ENCODE results near the gene TGFBRAP1.

Gene TGFBRAP1

GRCh38 chr2:105239924-105240323, 89.6 kb downstream of the TGFBRAP1 start:
- Histone ChIP-seq H3K9me3 (ENCODE audit: control insufficient read depth, low read length) (no peaks in the 10 kb centered on the region), H2BK15ac (ENCODE audit: low read depth, poor library complexity, severe bottlenecking) (no peak overlapping the region)
- WGBS, result 50% methylated on average over 1 of the region's 2 CpGs

GRCh38 chr2:105238664-105239240, 90.8 kb downstream of the TGFBRAP1 start:
- Histone ChIP-seq H2AK5ac (ENCODE audit: low read length, severe bottlenecking) (peak overlapping the region; percentile 50), H4K8ac (ENCODE audit: low read length) (no peak overlapping the region), H3K4me1 (ENCODE audit: control insufficient read depth, insufficient read depth, low read depth, low read length) (peaks cover 16% of the 10 kb centered on the region), H3K9me3 (ENCODE audit: control insufficient read depth, low read length) (no peaks in the 10 kb centered on the region), H2BK5ac (ENCODE audit: low read depth, low read length, poor library complexity, severe bottlenecking) (peak overlapping the region; percentile 63), H3K14ac (ENCODE audit: low read length in 2 of 2) (no peak overlapping the region), H2BK120ac (ENCODE audit: low read depth, low read length) (no peak overlapping the region), H2AFZ (ENCODE audit: low read depth, low read length) (no peak overlapping the region), H3K79me1 (replicated peaks; ENCODE audit: low read length, poor library complexity, severe bottlenecking) (no peaks in the 10 kb centered on the region), H3K23ac (ENCODE audit: low read length in 2 of 2) (no peak overlapping the region), H2BK15ac (ENCODE audit: low read depth, poor library complexity, severe bottlenecking) (no peak overlapping the region), H3K4me2 (ENCODE audit: low read length, poor library complexity, severe bottlenecking) (no peak overlapping the region), H4K91ac (ENCODE audit: low read length) (no peak overlapping the region), H3K9ac (ENCODE audit: low read length) (no peak overlapping the region), H3K36me3 (ENCODE audit: control insufficient read depth in 1 of 2, insufficient read depth in 2 of 2, low read depth in 1 of 2, low read length in 2 of 2) (peaks cover 0 to 9% of the 10 kb centered on the region in 2 experiments), H3K27ac (ENCODE audit: low read length, poor library complexity, severe bottlenecking) (peak overlapping the region; percentile 94), H3K4ac (ENCODE audit: low read depth in 1 of 2, low read length in 2 of 2) (no peak overlapping the region), H3K4me3 (ENCODE audit: insufficient read depth in 1 of 2, low read depth in 1 of 2, low read length in 2 of 2) (no peak overlapping the region), H3K18ac (ENCODE audit: low read depth in 1 of 2, low read length in 2 of 2) (peak overlapping the region in 1 of 2 experiments; percentile 1), H2BK12ac (ENCODE audit: low read length in 2 of 2) (peak overlapping the region in 1 of 2 experiments; percentile 18), H3K27me3 (ENCODE audit: control insufficient read depth in 1 of 2, insufficient read depth in 1 of 2, low read length in 2 of 2) (peaks cover 0 to 5% of the 10 kb centered on the region in 2 experiments)
- 85% methylated on average over 14 of the region's 14 CpGs for WGBS
- DNase-seq, result no peak

More at GRCh38 chr2:105239924-105240323, 89.6 kb downstream of the TGFBRAP1 start:
- Histone ChIP-seq H3K27ac (ENCODE audit: low read length, poor library complexity, severe bottlenecking) (peak overlapping the region; percentile 96), H2BK120ac (ENCODE audit: low read depth, low read length) (no peak overlapping the region), H3K27me3 (ENCODE audit: control insufficient read depth in 1 of 2, insufficient read depth in 1 of 2, low read length in 2 of 2) (peaks cover 0 to 5% of the 10 kb centered on the region in 2 experiments), H2AFZ (ENCODE audit: low read depth, low read length) (no peak overlapping the region), H4K8ac (ENCODE audit: low read length) (no peak overlapping the region), H3K4me1 (ENCODE audit: control insufficient read depth, insufficient read depth, low read depth, low read length) (peaks cover 17% of the 10 kb centered on the region), H3K18ac (ENCODE audit: low read depth in 1 of 2, low read length in 2 of 2) (no peak overlapping the region), H3K23ac (ENCODE audit: low read length in 2 of 2) (no peak overlapping the region), H3K4me2 (ENCODE audit: low read length, poor library complexity, severe bottlenecking) (no peak overlapping the region), H3K4ac (ENCODE audit: low read depth in 1 of 2, low read length in 2 of 2) (no peak overlapping the region), H3K9ac (ENCODE audit: low read length) (peak overlapping the region; percentile 32), H2BK12ac (ENCODE audit: low read length in 2 of 2) (no peak overlapping the region), H3K79me1 (replicated peaks; ENCODE audit: low read length, poor library complexity, severe bottlenecking) (no peaks in the 10 kb centered on the region), H2BK5ac (ENCODE audit: low read depth, low read length, poor library complexity, severe bottlenecking) (no peak overlapping the region), H3K14ac (ENCODE audit: low read length in 2 of 2) (no peak overlapping the region), H3K4me3 (ENCODE audit: insufficient read depth in 1 of 2, low read depth in 1 of 2, low read length in 2 of 2) (no peak overlapping the region), H2AK5ac (ENCODE audit: low read length, severe bottlenecking) (no peak overlapping the region), H4K91ac (ENCODE audit: low read length) (no peak overlapping the region), H3K36me3 (ENCODE audit: control insufficient read depth in 1 of 2, insufficient read depth in 2 of 2, low read depth in 1 of 2, low read length in 2 of 2) (peaks cover 0 to 9% of the 10 kb centered on the region in 2 experiments)
- DNase-seq, result peak; percentile 83

GRCh38 chr2:105237045-105237765, 92.3 kb downstream of the TGFBRAP1 start:
- Histone ChIP-seq H4K8ac (ENCODE audit: low read length) (peak overlapping the region; percentile 42), H3K9ac (ENCODE audit: low read length) (no peak overlapping the region), H3K4me2 (ENCODE audit: low read length, poor library complexity, severe bottlenecking) (no peak overlapping the region), H3K36me3 (ENCODE audit: control insufficient read depth in 1 of 2, insufficient read depth in 2 of 2, low read depth in 1 of 2, low read length in 2 of 2) (peaks cover 0 to 4% of the 10 kb centered on the region in 2 experiments), H3K27me3 (ENCODE audit: control insufficient read depth in 1 of 2, insufficient read depth in 1 of 2, low read length in 2 of 2) (peaks cover 0 to 5% of the 10 kb centered on the region in 2 experiments), H3K4ac (ENCODE audit: low read depth in 1 of 2, low read length in 2 of 2) (no peak overlapping the region), H3K14ac (ENCODE audit: low read length in 2 of 2) (no peak overlapping the region), H3K79me1 (replicated peaks; ENCODE audit: low read length, poor library complexity, severe bottlenecking) (no peaks in the 10 kb centered on the region), H2AFZ (ENCODE audit: low read depth, low read length) (peak overlapping the region; percentile 51), H2BK12ac (ENCODE audit: low read length in 2 of 2) (no peak overlapping the region), H2BK120ac (ENCODE audit: low read depth, low read length) (no peak overlapping the region), H3K9me3 (ENCODE audit: control insufficient read depth, low read length) (no peaks in the 10 kb centered on the region), H2AK5ac (ENCODE audit: low read length, severe bottlenecking) (peak overlapping the region; percentile 91), H3K23ac (ENCODE audit: low read length in 2 of 2) (no peak overlapping the region), H3K4me3 (ENCODE audit: insufficient read depth in 1 of 2, low read depth in 1 of 2, low read length in 2 of 2) (no peak overlapping the region), H2BK5ac (ENCODE audit: low read depth, low read length, poor library complexity, severe bottlenecking) (peak overlapping the region; percentile 79), H2BK15ac (ENCODE audit: low read depth, poor library complexity, severe bottlenecking) (no peak overlapping the region), H4K91ac (ENCODE audit: low read length) (no peak overlapping the region), H3K4me1 (ENCODE audit: control insufficient read depth, insufficient read depth, low read depth, low read length) (peaks cover 11% of the 10 kb centered on the region), H3K27ac (ENCODE audit: low read length, poor library complexity, severe bottlenecking) (no peak overlapping the region), H3K18ac (ENCODE audit: low read depth in 1 of 2, low read length in 2 of 2) (no peak overlapping the region)
- WGBS, result 93% methylated on average over 31 of the region's 41 CpGs
- no peak for DNase-seq

- no peak overlapping the region for H3K4me3 ChIP-seq (ENCODE audit: insufficient read depth in 1 of 2, low read depth in 1 of 2, low read length in 2 of 2)
Measured at GRCh38 chr2:105236060-105236424, 93.5 kb downstream of the TGFBRAP1 start.

More at GRCh38 chr2:105236060-105236424, 93.5 kb downstream of the TGFBRAP1 start:
- Histone ChIP-seq H3K23ac (ENCODE audit: low read length in 2 of 2) (no peak overlapping the region), H2AK5ac (ENCODE audit: low read length, severe bottlenecking) (no peak overlapping the region), H3K4me1 (ENCODE audit: control insufficient read depth, insufficient read depth, low read depth, low read length) (peaks cover 11% of the 10 kb centered on the region), H4K8ac (ENCODE audit: low read length) (no peak overlapping the region), H3K9ac (ENCODE audit: low read length) (no peak overlapping the region), H2BK120ac (ENCODE audit: low read depth, low read length) (no peak overlapping the region), H2BK5ac (ENCODE audit: low read depth, low read length, poor library complexity, severe bottlenecking) (no peak overlapping the region), H3K14ac (ENCODE audit: low read length in 2 of 2) (no peak overlapping the region), H2AFZ (ENCODE audit: low read depth, low read length) (no peak overlapping the region), H3K4me2 (ENCODE audit: low read length, poor library complexity, severe bottlenecking) (no peak overlapping the region), H3K18ac (ENCODE audit: low read depth in 1 of 2, low read length in 2 of 2) (no peak overlapping the region), H3K4ac (ENCODE audit: low read depth in 1 of 2, low read length in 2 of 2) (no peak overlapping the region), H3K27ac (ENCODE audit: low read length, poor library complexity, severe bottlenecking) (no peak overlapping the region), H3K79me1 (replicated peaks; ENCODE audit: low read length, poor library complexity, severe bottlenecking) (no peaks in the 10 kb centered on the region), H3K27me3 (ENCODE audit: control insufficient read depth in 1 of 2, insufficient read depth in 1 of 2, low read length in 2 of 2) (peaks cover 0 to 5% of the 10 kb centered on the region in 2 experiments), H4K91ac (ENCODE audit: low read length) (no peak overlapping the region), H2BK12ac (ENCODE audit: low read length in 2 of 2) (no peak overlapping the region), H3K9me3 (ENCODE audit: control insufficient read depth, low read length) (no peaks in the 10 kb centered on the region), H3K36me3 (ENCODE audit: control insufficient read depth in 1 of 2, insufficient read depth in 2 of 2, low read depth in 1 of 2, low read length in 2 of 2) (no peaks in the 10 kb centered on the region), H2BK15ac (ENCODE audit: low read depth, poor library complexity, severe bottlenecking) (no peak overlapping the region)
- DNase-seq, result no peak
- 78% methylated on average over 5 of the region's 5 CpGs for WGBS

All from mesenchymal stem cell (in vitro differentiated cells and primary cell).